ENCODE data around the gene CDKN2A. TPM values are rescaled to one million over a fixed set of nuclear protein-coding genes. Genes with fewer than 3 reads are reported as not detected.

CDKN2A gene
- total RNA-seq, 2 experiments from 2014 or later = 19.3 to 20.4 TPM

GRCh38 chr9:21984101-21984500 is 10.1 kb downstream of the CDKN2A start:
- Mint-ChIP-seq H3K27me3 (peaks cover 82% of the 10 kb centered on the region), H3K27ac (no peak overlapping the region), H3K4me1 (peaks cover 11% of the 10 kb centered on the region), H3K9me3 (no peaks in the 10 kb centered on the region), H3K4me3 (no peak overlapping the region), H3K36me3 (peaks cover 8% of the 10 kb centered on the region)
- ATAC-seq (ENCODE audit: low read depth) (no peak), DNase-seq (no peak)
- POLR2A ChIA-PET = interaction anchor here (0.5 to 1.5 kb wide), 2 partner anchors 11 to 12 kb away, joined by 3 to 7 read pairs; partner anchors contain the start of genes CDKN2A and CDKN2B-AS1

DNA sequence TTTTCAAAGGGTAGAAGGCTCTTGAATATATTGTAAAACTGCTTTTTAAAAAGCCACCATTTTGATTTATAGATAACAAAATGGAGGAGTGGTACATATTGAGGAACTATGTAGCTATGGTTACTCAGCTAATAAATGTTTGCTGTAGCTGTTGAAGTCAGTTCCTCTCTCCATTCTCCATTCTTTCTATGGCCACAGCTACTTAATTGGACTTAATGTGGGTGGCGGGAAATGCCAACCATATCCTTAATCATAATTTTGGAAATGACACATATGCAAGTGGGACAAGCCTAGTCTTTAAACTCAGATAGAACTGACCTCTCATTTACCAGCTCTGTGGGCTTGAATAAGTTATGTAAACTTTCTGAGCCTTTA is 10.6 kb downstream of the CDKN2A start:
- H3K36me3 Mint-ChIP-seq = peaks cover 7% of the 10 kb centered on the region
- peaks cover 82% of the 10 kb centered on the region for H3K27me3 Mint-ChIP-seq
- H3K4me1 Mint-ChIP-seq = peaks cover 9% of the 10 kb centered on the region
- no peak overlapping the region for H3K27ac Mint-ChIP-seq
- POLR2A ChIA-PET = interaction anchor here (0.5 to 1.5 kb wide), 3 partner anchors 11 to 136 kb away, joined by 3 to 7 read pairs (median 3); partner anchors contain the start of genes CDKN2A and CDKN2B-AS1
- no peak for ATAC-seq (ENCODE audit: low read depth)
- no peaks in the 10 kb centered on the region for H3K9me3 Mint-ChIP-seq
- DNase-seq = no peak
- no peak overlapping the region for H3K4me3 Mint-ChIP-seq

DNA sequence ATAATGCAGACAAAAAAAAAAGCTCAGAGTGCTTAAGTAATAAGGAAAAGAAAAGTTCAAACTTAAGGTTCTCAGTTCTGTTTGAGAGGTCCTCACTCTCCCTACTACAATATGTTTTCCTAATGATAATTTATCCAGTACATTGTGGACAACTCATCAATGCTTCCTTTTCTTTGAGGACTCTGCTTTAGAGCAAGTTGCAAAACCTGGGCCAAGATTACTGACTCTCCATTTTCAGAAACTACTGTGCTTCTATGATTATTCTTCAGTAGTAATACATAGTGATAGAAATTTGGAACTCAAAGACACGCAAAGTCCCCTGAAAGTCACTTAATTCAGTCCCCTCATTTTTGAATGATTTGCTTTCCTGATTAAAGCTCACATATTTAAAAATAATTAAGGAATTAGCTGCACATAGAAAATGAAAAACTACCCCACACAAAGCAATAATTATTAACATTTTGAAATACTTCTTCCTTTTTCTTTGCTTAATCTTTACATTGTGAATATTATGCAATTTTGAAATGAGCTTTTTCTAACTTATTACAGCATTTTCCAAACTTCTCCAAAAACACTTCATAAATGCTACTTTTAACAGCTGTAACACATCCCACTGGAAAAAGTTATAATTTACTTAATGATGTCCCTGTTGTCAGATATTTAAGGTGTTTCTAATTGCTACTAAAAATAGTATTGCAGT is 11.2 kb downstream of the CDKN2A start:
- Mint-ChIP-seq H3K27ac (no peak overlapping the region), H3K9me3 (no peaks in the 10 kb centered on the region)

DNA sequence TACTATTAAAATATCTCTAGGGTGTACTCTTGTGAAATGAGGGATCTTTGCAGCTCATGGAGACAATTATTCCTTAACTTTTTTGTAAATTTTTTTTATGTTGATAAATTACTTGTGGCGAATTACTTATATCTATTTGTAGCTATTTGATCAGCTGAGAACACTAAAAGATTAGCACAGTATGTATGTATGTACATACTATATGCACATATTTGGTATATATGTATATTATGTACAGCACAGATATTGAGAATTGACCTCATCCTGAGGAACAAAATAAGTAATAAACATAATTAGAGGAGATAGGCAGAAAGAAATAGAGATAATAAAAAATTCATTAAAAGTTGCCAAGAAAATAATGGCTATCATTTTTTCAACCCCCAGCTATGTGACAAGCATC is 11.8 kb downstream of the CDKN2A start:
- Mint-ChIP-seq H3K4me1 (peaks cover 4% of the 10 kb centered on the region), H3K27me3 (peaks cover 81% of the 10 kb centered on the region), H3K36me3 (peaks cover 7% of the 10 kb centered on the region), H3K27ac (no peak overlapping the region), H3K4me3 (no peak overlapping the region), H3K9me3 (no peaks in the 10 kb centered on the region)
- POLR2A ChIA-PET = interaction anchor here (0.8 to 1.2 kb wide), 2 partner anchors 15 to 137 kb away, joined by 3 read pairs; no protein-coding TSS in a partner anchor
- DNase-seq (no peak), ATAC-seq (ENCODE audit: low read depth) (no peak)

More for the DNA sequence above, 11.2 kb downstream of the CDKN2A start:
- DNase-seq = no peak
- ATAC-seq (ENCODE audit: low read depth) = no peak
- Mint-ChIP-seq H3K4me1 (peaks cover 6% of the 10 kb centered on the region), H3K36me3 (peaks cover 7% of the 10 kb centered on the region), H3K27me3 (peaks cover 80% of the 10 kb centered on the region), H3K4me3 (no peak overlapping the region)
- POLR2A ChIA-PET = interaction anchor here (1.2 to 1.5 kb wide), 2 partner anchors 12 to 137 kb away, joined by 3 to 7 read pairs; partner anchors contain the start of genes CDKN2A and CDKN2B-AS1

DNA sequence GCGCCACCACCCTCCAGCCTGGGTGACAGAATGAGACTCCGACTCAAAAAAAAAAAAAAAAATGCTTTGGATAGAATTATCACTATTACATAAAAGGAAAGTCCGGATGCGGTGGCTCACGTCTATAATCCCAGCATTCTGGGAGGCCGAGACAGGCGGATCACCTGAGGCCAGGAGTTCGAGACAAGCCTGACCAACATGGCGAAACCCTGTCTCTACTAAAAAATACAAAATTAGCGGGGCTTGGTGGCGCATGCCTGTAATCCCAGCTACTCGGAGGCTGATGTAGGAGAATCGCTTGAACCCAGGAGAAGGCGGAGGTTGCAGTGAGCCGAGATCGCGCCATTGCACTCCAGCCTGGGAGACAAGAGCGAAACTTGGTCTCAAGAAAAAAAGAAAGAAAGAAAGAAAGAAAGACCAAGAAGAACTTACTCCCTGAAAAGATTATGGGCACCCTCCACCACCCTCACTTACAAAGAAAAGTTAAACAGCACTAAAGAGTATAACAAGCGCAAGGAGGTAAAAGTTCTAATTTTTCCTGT is 17.8 kb downstream of the CDKN2A start:
- DNase-seq (no peak), ATAC-seq (ENCODE audit: low read depth) (no peak)
- no peak overlapping the region for H3K4me3 Mint-ChIP-seq
- H3K27ac Mint-ChIP-seq = no peak overlapping the region
- H3K9me3 Mint-ChIP-seq = no peaks in the 10 kb centered on the region
- peaks cover 5% of the 10 kb centered on the region for H3K36me3 Mint-ChIP-seq
- peaks cover 92% of the 10 kb centered on the region for H3K27me3 Mint-ChIP-seq
- peaks cover 23% of the 10 kb centered on the region for H3K4me1 Mint-ChIP-seq
- POLR2A ChIA-PET = interaction anchor here (1.5 kb wide), 1 partner anchor 20 kb away, joined by 3 read pairs; no protein-coding TSS in a partner anchor

DNA sequence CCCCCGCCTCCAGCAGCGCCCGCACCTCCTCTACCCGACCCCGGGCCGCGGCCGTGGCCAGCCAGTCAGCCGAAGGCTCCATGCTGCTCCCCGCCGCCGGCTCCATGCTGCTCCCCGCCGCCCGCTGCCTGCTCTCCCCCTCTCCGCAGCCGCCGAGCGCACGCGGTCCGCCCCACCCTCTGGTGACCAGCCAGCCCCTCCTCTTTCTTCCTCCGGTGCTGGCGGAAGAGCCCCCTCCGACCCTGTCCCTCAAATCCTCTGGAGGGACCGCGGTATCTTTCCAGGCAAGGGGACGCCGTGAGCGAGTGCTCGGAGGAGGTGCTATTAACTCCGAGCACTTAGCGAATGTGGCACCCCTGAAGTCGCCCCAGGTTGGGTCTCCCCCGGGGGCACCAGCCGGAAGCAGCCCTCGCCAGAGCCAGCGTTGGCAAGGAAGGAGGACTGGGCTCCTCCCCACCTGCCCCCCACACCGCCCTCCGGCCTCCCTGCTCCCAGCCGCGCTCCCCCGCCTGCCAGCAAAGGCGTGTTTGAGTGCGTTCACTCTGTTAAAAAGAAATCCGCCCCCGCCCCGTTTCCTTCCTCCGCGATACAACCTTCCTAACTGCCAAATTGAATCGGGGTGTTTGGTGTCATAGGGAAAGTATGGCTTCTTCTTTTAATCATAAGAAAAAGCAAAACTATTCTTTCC is 19.3 kb downstream of the CDKN2A start:
- H3K27ac Mint-ChIP-seq = peak overlapping the region; percentile 55
- DNase-seq (peak; percentile 70), ATAC-seq (ENCODE audit: low read depth) (peak; percentile 84)
- H3K4me1 Mint-ChIP-seq = peaks cover 29% of the 10 kb centered on the region
- H3K27me3 Mint-ChIP-seq = peaks cover 94% of the 10 kb centered on the region
- peaks cover 10% of the 10 kb centered on the region for H3K36me3 Mint-ChIP-seq
- H3K4me3 Mint-ChIP-seq = peak overlapping the region; percentile 92
- POLR2A ChIA-PET = no interaction called here
- H3K9me3 Mint-ChIP-seq = peaks cover 5% of the 10 kb centered on the region

DNA sequence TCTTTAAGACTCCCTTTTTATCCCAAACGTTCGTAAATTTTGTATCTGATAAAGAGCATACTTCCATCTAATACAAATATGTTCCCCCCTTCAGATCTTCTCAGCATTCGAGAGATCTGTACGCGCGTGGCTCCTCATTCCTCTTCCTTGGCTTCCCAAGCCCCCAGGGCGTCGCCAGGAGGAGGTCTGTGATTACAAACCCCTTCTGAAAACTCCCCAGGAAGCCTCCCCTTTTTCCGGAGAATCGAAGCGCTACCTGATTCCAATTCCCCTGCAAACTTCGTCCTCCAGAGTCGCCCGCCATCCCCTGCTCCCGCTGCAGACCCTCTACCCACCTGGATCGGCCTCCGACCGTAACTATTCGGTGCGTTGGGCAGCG is 19.9 kb downstream of the CDKN2A start:
- POLR2A ChIA-PET = no interaction called here
- no peak for DNase-seq
- H3K27ac Mint-ChIP-seq = peak overlapping the region; percentile 27
- peaks cover 9% of the 10 kb centered on the region for H3K36me3 Mint-ChIP-seq
- H3K4me1 Mint-ChIP-seq = peaks cover 28% of the 10 kb centered on the region
- H3K4me3 Mint-ChIP-seq = peak overlapping the region; percentile 92
- peaks cover 94% of the 10 kb centered on the region for H3K27me3 Mint-ChIP-seq
- H3K9me3 Mint-ChIP-seq = peaks cover 5% of the 10 kb centered on the region
- ATAC-seq (ENCODE audit: low read depth) = no peak

DNA sequence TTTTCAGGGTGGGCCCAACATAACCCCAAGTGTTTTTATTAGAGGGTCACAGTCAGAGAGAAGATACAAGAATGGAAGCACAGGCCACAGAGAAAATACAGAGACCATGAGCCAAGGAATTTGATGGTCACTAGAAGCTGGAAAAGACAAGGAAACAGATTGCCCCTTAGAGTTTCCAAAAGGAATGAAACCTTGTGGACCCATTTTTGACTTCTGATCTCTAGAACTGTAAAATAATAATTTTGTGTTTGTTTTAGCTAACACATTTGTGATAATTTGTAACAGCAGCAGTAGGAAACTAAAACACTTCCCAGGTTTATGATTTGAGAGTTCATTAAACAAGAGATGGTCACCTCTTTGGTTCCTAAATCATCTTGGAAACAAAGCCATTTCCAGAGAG is 21.8 kb downstream of the CDKN2A start:
- Mint-ChIP-seq H3K4me3 (no peak overlapping the region), H3K36me3 (peaks cover 14% of the 10 kb centered on the region), H3K9me3 (peaks cover 13% of the 10 kb centered on the region), H3K27ac (no peak overlapping the region), H3K27me3 (peaks cover 97% of the 10 kb centered on the region), H3K4me1 (peaks cover 43% of the 10 kb centered on the region)
- POLR2A ChIA-PET = no interaction called here
- ATAC-seq (ENCODE audit: low read depth) = no peak
- DNase-seq = no peak

GRCh38 chr9:21970800-21971640 is 23.2 kb downstream of the CDKN2A start:
- POLR2A ChIA-PET = interaction anchor here (0.7 kb wide), 2 partner anchors 13 to 115 kb away, joined by 3 to 4 read pairs; no protein-coding TSS in a partner anchor
- H3K4me3 Mint-ChIP-seq = peak overlapping the region; percentile 50
- peaks cover 96% of the 10 kb centered on the region for H3K27me3 Mint-ChIP-seq
- peaks cover 43% of the 10 kb centered on the region for H3K4me1 Mint-ChIP-seq
- ATAC-seq (ENCODE audit: low read depth) (no peak), DNase-seq (peak; percentile 41)
- H3K9me3 Mint-ChIP-seq = peaks cover 15% of the 10 kb centered on the region
- peak overlapping the region; percentile 67 for H3K27ac Mint-ChIP-seq
- peaks cover 14% of the 10 kb centered on the region for H3K36me3 Mint-ChIP-seq

DNA sequence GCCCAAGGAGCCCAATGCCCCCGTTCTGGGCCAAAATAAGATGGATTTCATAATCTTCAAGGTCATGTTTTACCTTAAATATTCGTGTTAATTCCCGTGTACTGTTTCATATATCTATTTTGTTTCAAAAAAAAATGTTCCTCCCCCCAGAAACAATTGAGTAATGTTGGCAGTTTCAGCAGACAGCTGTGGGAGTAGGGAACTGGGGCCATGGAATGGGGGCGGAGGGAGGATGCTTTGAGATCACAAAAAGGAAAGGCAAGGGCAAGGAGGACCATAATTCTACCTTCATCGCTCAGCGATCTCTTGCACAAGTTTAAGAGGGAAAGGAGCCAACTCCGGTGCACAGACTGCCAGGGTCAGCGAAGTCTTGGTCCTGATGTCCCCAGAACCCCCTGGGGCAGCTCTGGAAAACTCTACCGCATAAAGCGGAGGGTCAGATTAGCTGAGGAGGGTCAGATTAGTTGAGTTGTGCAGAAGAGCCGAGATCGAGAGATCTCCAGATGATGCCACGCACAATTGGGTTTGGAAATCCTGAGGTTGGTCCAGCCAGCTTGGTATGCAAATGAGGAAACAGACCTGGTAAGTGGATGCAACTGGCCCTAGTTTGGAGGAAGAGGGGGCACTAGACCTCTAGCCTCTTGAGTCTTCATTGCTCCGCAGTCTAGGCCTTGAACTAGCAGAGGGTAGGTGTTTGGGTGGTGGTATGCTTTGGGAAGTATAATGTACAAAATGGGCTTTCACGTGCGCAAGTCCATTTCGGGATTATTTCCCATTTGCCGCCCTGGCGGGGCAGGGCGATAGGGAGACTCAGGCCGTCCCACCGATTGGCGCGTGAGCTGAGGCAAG is 24.0 kb downstream of the CDKN2A start:
- H3K4me1 Mint-ChIP-seq = peaks cover 42% of the 10 kb centered on the region
- H3K27ac Mint-ChIP-seq = peak overlapping the region; percentile 23
- POLR2A ChIA-PET = no interaction called here
- ATAC-seq (ENCODE audit: low read depth) (no peak), DNase-seq (no peak)
- peaks cover 96% of the 10 kb centered on the region for H3K27me3 Mint-ChIP-seq
- no peak overlapping the region for H3K4me3 Mint-ChIP-seq
- peaks cover 15% of the 10 kb centered on the region for H3K36me3 Mint-ChIP-seq
- H3K9me3 Mint-ChIP-seq = peaks cover 15% of the 10 kb centered on the region

GRCh38 chr9:21969011-21969940 is 24.9 kb downstream of the CDKN2A start:
- Mint-ChIP-seq H3K4me3 (peak overlapping the region; percentile 57), H3K27ac (peak overlapping the region; percentile 83), H3K36me3 (peaks cover 15% of the 10 kb centered on the region), H3K9me3 (peaks cover 15% of the 10 kb centered on the region), H3K27me3 (peaks cover 96% of the 10 kb centered on the region), H3K4me1 (peaks cover 37% of the 10 kb centered on the region)
- POLR2A ChIA-PET = interaction anchor here (1.2 to 1.5 kb wide), 2 partner anchors 22 to 39 kb away, joined by 4 to 8 read pairs; no protein-coding TSS in a partner anchor
- DNase-seq (no peak), ATAC-seq (ENCODE audit: low read depth) (no peak)
